Gastrocnemius medialis (tissue), 4 donors: ENCODE measurements around the gene MRPL10.

Experiments
- CTCF ChIP-seq, 5 experiments: fragments of 450-650 bp in 3 of 5; fragments of 200-600 bp in 2 of 5; sonication (generic) in 2 of 5; IDR thresholded peaks in 4 of 5; conservative IDR thresholded peaks in 1 of 5; 1 replicate in 4 of 5; 2 replicates in 1 of 5; pipeline ENCODE4 v1.5.1; 2016 to 2019; ENCODE audit warnings: antibody characterized with exemption in 5 of 5, mild to moderate bottlenecking in 3 of 5, moderate library complexity in 3 of 5
- POLR2A ChIP-seq, 2 donors: fragments of 450-650 bp; IDR thresholded peaks; one replicate each; pipeline ENCODE4 v1.6.1; 2017; ENCODE audit warnings: antibody characterized with exemption in 2 of 2, mild to moderate bottlenecking in 2 of 2, moderate library complexity in 2 of 2

- TF ChIP-seq CTCF (IDR thresholded peaks at IDR 0.05 in 4 of 5, conservative IDR thresholded peaks at IDR 0.05 in 1 of 5) = no peak
- TF ChIP-seq POLR2A (IDR thresholded peaks at IDR 0.05) = no peak
Observed at GRCh38 chr17:47857551-47858455, 26.5 kb upstream of the MRPL10 start.
